Astrocyte of the spinal cord (primary cell): Measurements from ENCODE around the gene COPG2.
"Not testable (repeated sequence)": the region's sequence is repeated elsewhere in the genome, so short reads cannot be mapped to it uniquely, and the experiment has no call there.

Source experiments
- DNase-seq: peaks from one replicate; pipeline ENCODE4 v3.0.0; 2011; ENCODE audit warnings: low read depth, low spot score
- H3K4me3 ChIP-seq: 2 replicates; pipeline ENCODE4 v1.5.1; 2011; ENCODE audit warnings: low read depth, mild to moderate bottlenecking, low read length, moderate library complexity
- in situ Hi-C: cut with HindIII; loops from 2 replicates; pipeline ENCODE4 v1.10.0; 2017; ENCODE audit warnings: low sequenced_read_pairs
- TF ChIP-seq, protein P1 (sequence below): IDR thresholded peaks from 2 replicates; pipeline ENCODE4 v1.5.1; 2012; ENCODE audit warnings: low read depth, mild to moderate bottlenecking, low read length, inconsistent platforms

Gene COPG2

DNA sequence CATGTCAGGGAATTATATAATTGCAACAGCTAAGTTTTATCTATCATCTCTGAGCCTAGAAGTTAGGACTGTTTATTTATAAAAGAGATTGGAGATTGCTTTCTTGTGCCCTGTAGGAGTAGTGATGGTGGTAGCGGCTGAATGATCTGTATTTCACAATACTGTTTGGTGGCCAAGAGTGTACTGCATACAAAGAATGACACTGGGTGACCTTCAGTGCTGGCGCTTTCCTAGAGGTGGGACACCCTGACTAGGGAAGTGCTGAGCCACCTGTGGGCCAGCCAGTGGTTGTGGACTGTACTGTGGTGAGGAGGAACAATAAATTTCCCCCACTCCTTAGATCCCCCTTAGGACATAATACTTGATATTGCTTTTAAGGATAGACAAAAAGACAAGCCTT is 53.0 kb downstream of the COPG2 start:
- in situ Hi-C loops, result no loop called here
- H3K4me3 ChIP-seq, result no peak overlapping the region
- no peak for DNase-seq
- TF ChIP-seq, protein P1, sequence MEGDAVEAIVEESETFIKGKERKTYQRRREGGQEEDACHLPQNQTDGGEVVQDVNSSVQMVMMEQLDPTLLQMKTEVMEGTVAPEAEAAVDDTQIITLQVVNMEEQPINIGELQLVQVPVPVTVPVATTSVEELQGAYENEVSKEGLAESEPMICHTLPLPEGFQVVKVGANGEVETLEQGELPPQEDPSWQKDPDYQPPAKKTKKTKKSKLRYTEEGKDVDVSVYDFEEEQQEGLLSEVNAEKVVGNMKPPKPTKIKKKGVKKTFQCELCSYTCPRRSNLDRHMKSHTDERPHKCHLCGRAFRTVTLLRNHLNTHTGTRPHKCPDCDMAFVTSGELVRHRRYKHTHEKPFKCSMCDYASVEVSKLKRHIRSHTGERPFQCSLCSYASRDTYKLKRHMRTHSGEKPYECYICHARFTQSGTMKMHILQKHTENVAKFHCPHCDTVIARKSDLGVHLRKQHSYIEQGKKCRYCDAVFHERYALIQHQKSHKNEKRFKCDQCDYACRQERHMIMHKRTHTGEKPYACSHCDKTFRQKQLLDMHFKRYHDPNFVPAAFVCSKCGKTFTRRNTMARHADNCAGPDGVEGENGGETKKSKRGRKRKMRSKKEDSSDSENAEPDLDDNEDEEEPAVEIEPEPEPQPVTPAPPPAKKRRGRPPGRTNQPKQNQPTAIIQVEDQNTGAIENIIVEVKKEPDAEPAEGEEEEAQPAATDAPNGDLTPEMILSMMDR, result no peak

DNA sequence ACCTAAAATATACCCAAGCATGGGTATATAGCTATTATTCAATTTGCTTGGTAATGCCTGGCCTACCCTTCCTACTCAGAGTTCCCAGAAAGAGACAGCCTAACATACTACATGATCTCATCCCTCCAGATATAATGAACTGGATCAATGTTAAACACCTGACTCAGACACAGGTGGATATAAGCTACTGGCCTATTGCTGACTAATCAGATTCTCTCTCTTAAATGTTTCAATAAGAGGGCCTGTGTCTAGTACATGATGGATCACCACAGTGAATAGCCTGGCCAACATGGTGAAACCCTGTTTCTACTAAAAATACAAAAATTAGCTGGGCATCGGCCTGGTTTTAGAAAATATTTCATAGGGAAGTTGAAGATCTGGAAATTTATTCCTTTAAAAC is 54.1 kb downstream of the COPG2 start:
- no peak overlapping the region for H3K4me3 ChIP-seq
- TF ChIP-seq, protein P1, result no peak
- in situ Hi-C loops, result no loop called here
- no peak for DNase-seq

DNA sequence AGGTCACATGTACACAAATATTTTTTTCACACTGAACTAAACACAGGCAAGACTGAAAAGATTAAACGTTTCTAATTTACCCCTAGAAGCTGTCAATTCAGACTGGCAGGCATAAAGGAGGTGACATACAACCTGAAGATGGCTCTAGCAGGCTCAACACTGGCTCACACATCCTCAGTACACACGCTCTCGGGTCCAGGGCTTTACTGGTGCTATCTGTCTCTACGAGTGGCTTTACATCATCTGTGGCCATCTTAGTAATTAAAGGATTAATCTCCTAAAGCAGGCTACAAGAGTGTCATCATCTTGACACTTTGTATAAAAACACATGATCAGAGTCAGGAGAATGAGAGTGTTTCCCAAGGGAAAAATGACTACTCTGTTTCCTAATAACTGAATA is 57.3 kb downstream of the COPG2 start:
- H3K4me3 ChIP-seq, result no peak overlapping the region
- TF ChIP-seq, protein P1, result no peak
- no peak for DNase-seq
- in situ Hi-C loops, result no loop called here

DNA sequence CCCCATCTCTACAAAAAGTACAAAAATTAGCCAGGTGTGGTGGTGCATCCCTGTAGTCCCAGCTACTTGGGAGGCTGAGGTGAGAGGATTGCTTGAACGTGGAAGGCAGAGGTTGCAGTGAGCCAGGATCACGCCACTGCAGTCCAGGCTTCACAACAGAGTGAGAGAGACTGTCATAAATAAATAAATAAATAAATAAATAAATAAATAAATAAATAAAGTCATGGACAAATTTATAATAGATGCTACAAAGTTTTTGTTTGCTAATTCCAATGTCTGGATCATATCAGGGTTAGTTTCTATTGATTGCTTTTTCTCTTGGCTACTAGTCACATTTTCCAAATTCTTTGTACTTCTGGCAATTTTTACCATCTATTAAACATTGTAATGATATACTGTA is 61.5 kb downstream of the COPG2 start:
- DNase-seq, H3K4me3 ChIP-seq, in situ Hi-C loops: not testable (repeated sequence)

DNA sequence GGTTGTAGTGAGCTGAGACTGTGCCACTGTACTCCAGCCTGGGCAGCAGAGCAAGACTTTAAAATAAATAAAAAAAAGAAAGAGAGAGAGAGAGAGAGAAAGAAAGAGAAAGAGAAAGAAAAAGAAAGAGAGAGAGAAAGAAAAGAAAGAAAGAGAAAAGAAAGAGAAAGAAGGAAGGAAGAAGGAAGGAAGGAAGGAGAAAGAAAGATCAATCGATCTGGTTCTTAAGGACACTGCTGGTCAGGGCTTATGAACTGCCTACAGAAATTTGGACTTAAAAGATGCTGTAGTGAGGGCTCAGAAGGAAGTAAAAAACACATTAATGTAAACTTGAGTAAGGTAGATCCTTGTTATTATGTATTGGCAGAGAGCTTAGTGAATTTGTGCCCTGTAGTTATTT is 62.4 kb downstream of the COPG2 start:
- in situ Hi-C loops, result no loop called here
- no peak for DNase-seq
- TF ChIP-seq, protein P1, result no peak
- H3K4me3 ChIP-seq, result no peak overlapping the region

DNA sequence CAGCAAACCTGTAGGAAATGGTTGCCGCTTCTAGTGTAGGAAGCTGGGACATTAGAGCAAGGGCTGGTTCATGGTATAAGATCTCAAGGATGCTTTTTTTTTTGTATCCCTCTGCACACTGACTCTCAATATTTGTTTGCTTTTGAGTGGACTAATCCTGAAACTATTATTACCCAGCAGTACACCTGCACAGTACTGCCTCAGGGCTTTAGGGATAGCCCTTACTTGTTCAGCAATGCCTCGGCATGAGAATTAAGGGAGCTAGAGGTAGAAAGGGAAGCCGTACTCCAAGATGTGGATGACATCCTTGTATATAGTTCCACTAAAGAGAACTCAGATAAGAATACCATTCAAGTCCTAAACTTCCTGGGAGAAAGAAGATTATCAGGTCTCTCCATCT is 70.5 kb downstream of the COPG2 start:
- in situ Hi-C loops, result no loop called here
- no peak for DNase-seq
- TF ChIP-seq, protein P1, result no peak

DNA sequence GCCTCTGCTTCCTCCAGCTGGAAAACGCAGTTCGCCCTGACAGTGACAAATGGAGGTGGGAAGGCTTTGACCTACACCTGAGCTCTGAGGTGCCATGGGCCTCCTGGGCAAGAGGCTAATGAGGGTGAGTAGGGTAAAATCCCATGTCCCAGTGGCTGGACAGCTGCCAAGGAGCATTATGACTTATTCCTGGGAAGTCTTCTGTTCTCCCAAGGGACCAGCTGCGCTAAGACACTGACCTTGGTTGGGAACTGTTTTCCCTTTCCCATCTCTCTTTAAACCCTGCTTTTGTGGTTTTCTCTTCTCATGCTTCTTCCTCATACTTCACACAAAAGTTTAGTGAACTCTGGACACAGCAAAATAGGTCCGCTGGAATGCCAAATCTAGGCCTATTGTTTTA is 72.6 kb downstream of the COPG2 start:
- TF ChIP-seq, protein P1, result no peak
- in situ Hi-C loops, result no loop called here
- peak; percentile 5 for DNase-seq
- no peak overlapping the region for H3K4me3 ChIP-seq

More for the DNA sequence above, 70.5 kb downstream of the COPG2 start:
- H3K4me3 ChIP-seq, result no peak overlapping the region
